Lower lobe of right lung (tissue), 2 donors: Measurements from ENCODE around the gene NBAS. TPM values are rescaled to one million over a fixed set of nuclear protein-coding genes. Genes with fewer than 3 reads are reported as not detected.
"Not testable (repeated sequence)": the region's sequence is repeated elsewhere in the genome, so short reads cannot be mapped to it uniquely, and the experiment has no call there.

Source experiments
- ATAC-seq, 2 donors: fragments of 200-7000 bp; cut with Tn5 transposase; one replicate each; pipeline ENCODE4 v1.9.1; 2020 to 2022; ENCODE audit warnings: mild to moderate bottlenecking in 2 of 2, moderate library complexity in 2 of 2
- DNase-seq: peaks from one replicate; pipeline ENCODE4 v3.0.0-alpha.2; 2020
- H3K27ac ChIP-seq: fragments of 200-600 bp; one replicate; pipeline ENCODE4 v1.8.0; 2022
- H3K27me3 ChIP-seq: fragments of 200-600 bp; one replicate; pipeline ENCODE4 v1.8.0; 2022; ENCODE audit warnings: low read depth
- H3K36me3 ChIP-seq: fragments of 200-600 bp; one replicate; pipeline ENCODE4 v1.8.0; 2022; ENCODE audit warnings: mild to moderate bottlenecking
- H3K4me1 ChIP-seq: fragments of 200-600 bp; one replicate; pipeline ENCODE4 v1.8.0; 2022
- H3K4me3 ChIP-seq: fragments of 200-600 bp; one replicate; pipeline ENCODE4 v1.8.0; 2022; ENCODE audit warnings: mild to moderate bottlenecking
- H3K9me3 ChIP-seq: fragments of 200-600 bp; one replicate; pipeline ENCODE4 v1.8.0; 2022
- intact Hi-C: fragments of 100-400 bp; cut with DNase I; formaldehyde crosslinking; loops from one replicate; pipeline ENCODE4 v1.11.0; 2022
- total RNA-seq: library from RNA; stranded (reverse); fragmentation: NEBNext Ultra II Directional; extraction: Animal tissue kit (Norgen Biotek cat#: 25700); gene quantifications from one replicate; pipeline ENCODE4 v1.2.1, GENCODE V29; 2021
- TF ChIP-seq, protein P1 (sequence below): fragments of 200-600 bp; IDR thresholded peaks from one replicate; pipeline ENCODE4 v1.8.0; 2022; ENCODE audit warnings: antibody characterized with exemption, mild to moderate bottlenecking
- donor health status: DM: no; HTN: yes; CAD: no; lungs with severe emphysema.

NBAS gene
- total RNA-seq, 1 donor from 2014 or later, result 42.4 TPM

DNA sequence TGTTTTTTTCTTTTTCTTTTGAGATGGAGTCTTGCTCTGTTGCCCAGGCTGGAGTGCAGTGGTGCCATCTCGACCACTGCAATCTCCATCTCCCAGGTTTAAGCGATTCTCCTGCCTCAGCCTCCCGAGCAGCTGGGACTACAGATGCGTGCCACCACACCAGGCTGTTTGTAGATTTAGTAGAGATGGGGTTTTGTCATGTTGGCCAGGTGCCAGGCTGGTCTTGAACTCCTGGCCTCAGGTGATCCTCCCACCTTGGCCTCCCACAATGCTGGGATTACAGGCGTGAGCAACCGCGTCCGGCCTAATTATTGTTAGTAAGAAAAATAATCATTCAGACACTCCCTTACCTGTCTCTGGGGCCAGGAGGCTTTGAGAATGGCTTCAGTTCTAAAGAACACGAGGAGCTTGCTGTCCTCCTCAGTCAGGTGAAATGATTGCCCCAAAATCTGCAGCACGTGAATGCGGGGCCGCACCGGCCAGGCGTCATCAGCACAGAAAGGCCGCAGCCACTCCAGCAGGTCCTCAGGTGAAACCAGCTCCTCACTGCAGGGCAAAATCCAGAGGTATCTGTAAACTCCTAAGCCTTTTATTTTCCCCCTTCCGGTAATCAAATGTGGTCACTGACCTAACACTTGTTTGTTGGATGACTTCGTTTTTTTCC, 342.6 kb downstream of the NBAS start:
- H3K4me1 ChIP-seq, result no peaks in the 10 kb centered on the region
- no peak overlapping the region for H3K27ac ChIP-seq
- no peaks in the 10 kb centered on the region for H3K27me3 ChIP-seq
- no peaks in the 10 kb centered on the region for H3K9me3 ChIP-seq
- intact Hi-C loops, result no loop called here
- no peak overlapping the region for H3K4me3 ChIP-seq
- H3K36me3 ChIP-seq, result peaks cover 22% of the 10 kb centered on the region
- no peak for DNase-seq
- TF ChIP-seq, protein P1, sequence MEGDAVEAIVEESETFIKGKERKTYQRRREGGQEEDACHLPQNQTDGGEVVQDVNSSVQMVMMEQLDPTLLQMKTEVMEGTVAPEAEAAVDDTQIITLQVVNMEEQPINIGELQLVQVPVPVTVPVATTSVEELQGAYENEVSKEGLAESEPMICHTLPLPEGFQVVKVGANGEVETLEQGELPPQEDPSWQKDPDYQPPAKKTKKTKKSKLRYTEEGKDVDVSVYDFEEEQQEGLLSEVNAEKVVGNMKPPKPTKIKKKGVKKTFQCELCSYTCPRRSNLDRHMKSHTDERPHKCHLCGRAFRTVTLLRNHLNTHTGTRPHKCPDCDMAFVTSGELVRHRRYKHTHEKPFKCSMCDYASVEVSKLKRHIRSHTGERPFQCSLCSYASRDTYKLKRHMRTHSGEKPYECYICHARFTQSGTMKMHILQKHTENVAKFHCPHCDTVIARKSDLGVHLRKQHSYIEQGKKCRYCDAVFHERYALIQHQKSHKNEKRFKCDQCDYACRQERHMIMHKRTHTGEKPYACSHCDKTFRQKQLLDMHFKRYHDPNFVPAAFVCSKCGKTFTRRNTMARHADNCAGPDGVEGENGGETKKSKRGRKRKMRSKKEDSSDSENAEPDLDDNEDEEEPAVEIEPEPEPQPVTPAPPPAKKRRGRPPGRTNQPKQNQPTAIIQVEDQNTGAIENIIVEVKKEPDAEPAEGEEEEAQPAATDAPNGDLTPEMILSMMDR, result no peak
- ATAC-seq, result no peak

- ATAC-seq (no peak), DNase-seq (no peak)
- no peak overlapping the region for H3K4me3 ChIP-seq
- H3K27me3 ChIP-seq, result no peaks in the 10 kb centered on the region
- peaks cover 15% of the 10 kb centered on the region for H3K36me3 ChIP-seq
- H3K27ac ChIP-seq, result no peak overlapping the region
- H3K4me1 ChIP-seq, result no peaks in the 10 kb centered on the region
- TF ChIP-seq, protein P1, result no peak
- intact Hi-C loops, result no loop called here
- H3K9me3 ChIP-seq, result no peaks in the 10 kb centered on the region
These were observed 348.9 kb downstream of the NBAS start for GRCh38 chr2:15212249-15212648.

- not testable (repeated sequence) for H3K27me3 ChIP-seq, H3K9me3 ChIP-seq
These were observed 350.6 kb downstream of the NBAS start for GRCh38 chr2:15210542-15210941.

GRCh38 chr2:15206419-15206818, 354.7 kb downstream of the NBAS start:
- DNase-seq (no peak), ATAC-seq (no peak)
- Histone ChIP-seq H3K9me3 (no peaks in the 10 kb centered on the region), H3K4me3 (no peak overlapping the region), H3K27me3 (no peaks in the 10 kb centered on the region), H3K4me1 (no peaks in the 10 kb centered on the region), H3K27ac (no peak overlapping the region), H3K36me3 (no peaks in the 10 kb centered on the region)
- TF ChIP-seq, protein P1, result no peak
- intact Hi-C loops, result no loop called here

More at GRCh38 chr2:15210542-15210941, 350.6 kb downstream of the NBAS start:
- DNase-seq, H3K4me1 ChIP-seq, H3K36me3 ChIP-seq, intact Hi-C loops, H3K27ac ChIP-seq, ATAC-seq, H3K4me3 ChIP-seq: not testable (repeated sequence)

DNA sequence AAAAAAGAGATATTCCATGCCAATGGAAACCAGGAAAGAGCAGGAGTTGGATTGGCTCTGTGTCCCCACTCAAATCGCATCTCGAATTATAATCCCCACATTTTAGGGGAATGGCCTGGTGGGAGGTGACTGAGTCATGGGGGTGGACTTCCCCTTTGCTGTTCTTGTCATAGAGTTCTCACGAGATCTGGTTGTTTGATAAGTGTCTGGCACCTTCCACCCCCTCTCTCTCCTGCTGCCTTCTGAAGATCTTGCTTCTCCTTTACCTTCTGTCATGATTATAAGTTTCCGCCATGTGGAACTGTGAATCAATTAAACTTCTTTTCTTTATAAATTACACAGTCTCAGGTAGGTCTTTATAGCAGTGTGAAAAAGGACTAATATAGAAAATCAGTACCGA, 355.6 kb downstream of the NBAS start:
- H3K36me3 ChIP-seq, result no peaks in the 10 kb centered on the region
- H3K4me1 ChIP-seq, result peaks cover 3% of the 10 kb centered on the region
- intact Hi-C loops, result no loop called here
- ATAC-seq (no peak), DNase-seq (no peak)
- H3K9me3 ChIP-seq, result no peaks in the 10 kb centered on the region
- no peak overlapping the region for H3K27ac ChIP-seq
- no peak overlapping the region for H3K4me3 ChIP-seq
- TF ChIP-seq, protein P1, result no peak
- H3K27me3 ChIP-seq, result no peaks in the 10 kb centered on the region

DNA sequence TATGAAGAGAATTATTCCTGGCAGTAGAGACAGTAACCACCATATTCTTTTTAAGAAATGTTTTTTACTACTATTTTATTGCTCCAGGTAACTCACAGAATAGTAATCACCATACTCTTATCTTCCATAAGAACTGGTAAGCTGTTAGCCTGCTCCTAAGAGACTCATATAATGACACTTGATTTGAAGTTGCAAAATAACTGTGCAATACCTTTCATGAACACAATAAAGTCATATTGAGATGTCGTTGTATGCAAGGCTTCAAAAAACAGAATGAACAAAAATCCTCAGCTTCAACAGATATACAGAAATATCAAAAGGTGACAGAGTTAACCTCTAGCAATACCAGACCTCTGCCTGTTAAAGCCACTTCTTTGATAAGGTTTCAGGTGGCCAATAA, 360.1 kb downstream of the NBAS start:
- H3K27me3 ChIP-seq, result no peaks in the 10 kb centered on the region
- H3K4me3 ChIP-seq, result no peak overlapping the region
- H3K4me1 ChIP-seq, result peaks cover 3% of the 10 kb centered on the region
- H3K27ac ChIP-seq, result no peak overlapping the region
- TF ChIP-seq, protein P1, result no peak
- intact Hi-C loops, result no loop called here
- H3K9me3 ChIP-seq, result no peaks in the 10 kb centered on the region
- H3K36me3 ChIP-seq, result no peaks in the 10 kb centered on the region
- DNase-seq (no peak), ATAC-seq (no peak)
